ENCODE data around the gene TENT4B. TPM values are rescaled to one million over a fixed set of nuclear protein-coding genes. Genes with fewer than 3 reads are reported as not detected.

TENT4B gene
- polyA plus RNA-seq, 2 of the 4 experiments (the other 2 are of a cell fraction): 12.2 to 19.4 TPM

GRCh38 chr16:50279504-50279865 lies 126.4 kb downstream of the TENT4B start:
- no peak overlapping the region for H3K4me3 ChIP-seq
- WGBS (ENCODE audit: missing lambda C conversion rate): 75% methylated on average over 2 of the region's 2 CpGs
- no peak overlapping the region for H3K27ac ChIP-seq
- no peaks in the 10 kb centered on the region for H3K9me3 ChIP-seq
- FAIRE-seq (no peak), DNase-seq (ENCODE audit: low read depth in 1 of 2, low spot score in 1 of 2) (no peak), ATAC-seq (no peak)
- peaks cover 4% of the 10 kb centered on the region; the same call in 1 of the 3 replicates for H3K4me1 ChIP-seq
- CTCF ChIA-PET: interaction anchor here (0.9 to 2.5 kb wide), 3 partner anchors 8 to 16 kb away, joined by 3 to 5 read pairs (median 3); no protein-coding TSS in a partner anchor
- POLR2A ChIA-PET: no interaction called here
- no peak overlapping the region for H3K4me2 ChIP-seq
- TF ChIP-seq MAFK (IDR thresholded peaks at IDR 0.05; ENCODE audit: partially characterized antibody) (no peak), CHD4 (IDR thresholded peaks at IDR 0.05; ENCODE audit: borderline replicate concordance) (no peak)

GRCh38 chr16:50280932-50281331 lies 127.8 kb downstream of the TENT4B start:
- Histone ChIP-seq H3K9me3 (no peaks in the 10 kb centered on the region), H3K27ac (no peak overlapping the region), H3K4me2 (no peak overlapping the region), H3K4me1 (peaks cover 4% of the 10 kb centered on the region; the same call in 1 of the 3 replicates), H3K4me3 (no peak overlapping the region)
- ChIA-PET CTCF (interaction anchor here (2.5 kb wide), 1 partner anchor 14 kb away, joined by 5 read pairs; no protein-coding TSS in a partner anchor), POLR2A (no interaction called here)
- ATAC-seq (no peak), FAIRE-seq (no peak), DNase-seq (ENCODE audit: low read depth in 1 of 2, low spot score in 1 of 2) (no peak)
- no peak for TF ChIP-seq RARB (CRISPR knock-in tag; IDR thresholded peaks at IDR 0.05)
- TF ChIP-seq PHF8 (IDR thresholded peaks at IDR 0.05; ENCODE audit: borderline replicate concordance, low read depth): no peak
- no peak for TF ChIP-seq MYC (IDR thresholded peaks at IDR 0.05; ENCODE audit: borderline replicate concordance, low read length)
- TF ChIP-seq ZNF302 (CRISPR knock-in tag; IDR thresholded peaks at IDR 0.05): no peak
- no peak for TF ChIP-seq EHF (CRISPR knock-in tag; IDR thresholded peaks at IDR 0.05)
- no peak for TF ChIP-seq BCL3 (IDR thresholded peaks at IDR 0.05)
- 71% methylated on average over 2 of the region's 5 CpGs for WGBS (ENCODE audit: missing lambda C conversion rate)

Small RNA genes lying within 50 kb of the gene (small RNA-seq; reads per million reads assigned to genes)
- gene RF00156 (0 to 0.04 (median 0) reads per million in 6 experiments), gene RPL10P14 (0 reads per million in 6 experiments)

Other genes with a start within 250 kb of the TENT4B start
- 29.3 and 32.0 TPM in 2 replicates for gene CNEP1R1, start 128.1 kb upstream of the TENT4B start, polyA plus RNA-seq (2011; rRNA removed)
- 19.5 to 24.0 TPM (median 20.7 TPM) in 3 replicates for gene CNEP1R1, start 128.1 kb upstream of the TENT4B start, polyA plus RNA-seq (2017; fragmentation: RNase III; extraction: RNeasy Plus Mini Kit Qiagen cat#74134 plus additional on column Dnase treatment)
- 28.2 and 30.8 TPM in 2 replicates for gene HEATR3, start 87.3 kb upstream of the TENT4B start, polyA plus RNA-seq (2011; rRNA removed)
- 19.1 to 21.6 TPM (median 21.2 TPM) in 3 replicates for gene HEATR3, start 87.3 kb upstream of the TENT4B start, polyA plus RNA-seq (2017; fragmentation: RNase III; extraction: RNeasy Plus Mini Kit Qiagen cat#74134 plus additional on column Dnase treatment)
- 10.5 and 15.8 TPM in 2 replicates for gene ADCY7, start 113.2 kb downstream of the TENT4B start, polyA plus RNA-seq (2011; rRNA removed)
- gene ADCY7, start 113.2 kb downstream of the TENT4B start, polyA plus RNA-seq (2017; fragmentation: RNase III; extraction: RNeasy Plus Mini Kit Qiagen cat#74134 plus additional on column Dnase treatment): 14.9 to 19.5 TPM (median 18.7 TPM) in 3 replicates
- 94.5 and 102 TPM in 2 replicates for gene BRD7, start 215.7 kb downstream of the TENT4B start, polyA plus RNA-seq (2011; rRNA removed)
- gene BRD7, start 215.7 kb downstream of the TENT4B start, polyA plus RNA-seq (2017; fragmentation: RNase III; extraction: RNeasy Plus Mini Kit Qiagen cat#74134 plus additional on column Dnase treatment): 59.9 to 60.4 TPM (median 60.2 TPM) in 3 replicates

All from A549 (cell line).